Measurements from ENCODE around the gene PGM5.
A peak's percentile ranks its signal among the peaks of the same experiment; 100 is the strongest.
"Not testable (repeated sequence)": the region's sequence is repeated elsewhere in the genome, so short reads cannot be mapped to it uniquely, and the experiment has no call there.

PGM5 gene

DNA sequence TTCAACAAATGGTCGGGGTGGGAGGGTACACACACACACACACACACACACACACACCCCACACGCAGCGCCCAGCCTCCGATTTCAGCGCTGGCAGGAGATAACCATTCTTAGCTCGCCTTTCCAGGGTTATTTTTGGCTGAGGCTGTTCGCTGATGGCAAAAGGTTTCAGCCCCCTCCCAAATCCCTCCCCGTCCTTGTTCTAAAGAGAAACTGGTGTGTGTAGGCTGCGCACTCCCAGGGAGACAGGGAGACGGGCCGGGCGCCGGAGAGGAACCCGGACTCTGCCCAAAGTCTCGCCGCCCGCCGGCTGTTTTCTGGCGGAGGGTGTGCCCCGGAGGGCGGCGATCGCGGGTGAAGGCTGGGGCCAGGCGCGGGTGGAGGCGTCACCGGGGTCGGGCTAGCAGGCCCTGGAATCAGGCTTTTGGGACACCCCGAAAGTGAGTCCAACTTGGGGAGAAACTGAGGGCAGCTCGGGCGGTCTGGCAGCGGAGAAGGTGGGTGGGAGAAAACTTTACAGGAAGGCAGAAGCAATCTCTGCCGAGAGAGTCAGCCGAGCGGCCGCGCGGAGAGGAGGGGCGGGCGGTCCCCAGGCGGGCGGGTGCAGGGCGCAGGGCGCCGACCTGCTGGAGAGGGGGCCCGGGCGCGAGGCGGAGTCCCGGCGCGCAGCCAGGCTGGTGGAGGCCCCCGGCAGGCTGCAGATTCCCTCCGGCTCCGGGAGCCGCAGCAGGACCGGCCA is at the start of gene PGM5:
TSS of gene PGM5 (plus strand) at position 232 of the 739 bp plus-strand sequence. CDS start 517 bp downstream, outside the sequence.
- not testable (repeated sequence) for FAIRE-seq

DNA sequence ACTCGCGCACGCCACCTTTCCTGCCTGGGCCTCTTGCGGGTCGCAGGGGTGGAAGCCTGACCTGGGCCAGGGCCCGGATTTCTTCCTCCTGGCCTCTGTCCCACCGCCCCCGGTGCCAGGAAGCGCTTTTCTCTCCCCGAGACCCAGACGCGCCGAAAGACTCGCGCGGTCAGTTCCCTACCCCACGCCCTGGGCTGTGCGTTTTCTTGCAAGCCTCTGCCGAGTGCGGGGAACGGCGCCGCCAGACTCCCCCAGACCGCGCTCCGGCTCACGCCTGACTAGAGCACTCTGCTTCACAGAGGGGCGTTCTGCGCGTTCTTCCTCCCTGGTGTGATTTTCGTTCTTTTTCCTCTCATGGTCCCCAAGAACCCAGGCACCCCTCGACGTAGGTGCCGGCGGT is 49.3 kb upstream of the PGM5 start:
- FAIRE-seq, result not testable (repeated sequence)

DNA sequence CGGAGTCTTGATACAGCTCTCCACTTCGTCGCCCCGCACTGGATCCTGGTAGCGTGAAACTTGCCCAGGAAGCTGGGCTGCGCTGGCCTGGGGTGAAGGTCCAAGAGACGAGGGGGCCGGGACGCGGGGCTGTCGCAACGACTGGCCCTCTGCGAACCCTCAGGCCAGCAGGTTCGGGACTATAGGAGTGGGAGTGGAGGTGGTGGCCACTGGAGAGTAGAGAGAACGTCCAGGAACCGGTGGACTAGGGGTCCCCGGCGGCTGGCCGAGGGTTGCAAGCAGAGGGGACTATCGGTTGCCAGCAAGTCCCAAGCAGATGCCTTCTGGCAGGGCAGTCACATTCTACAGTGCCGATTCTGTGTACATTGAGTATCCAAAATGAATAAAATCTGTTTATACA is 48.8 kb upstream of the PGM5 start:
- FAIRE-seq, result not testable (repeated sequence)

DNA sequence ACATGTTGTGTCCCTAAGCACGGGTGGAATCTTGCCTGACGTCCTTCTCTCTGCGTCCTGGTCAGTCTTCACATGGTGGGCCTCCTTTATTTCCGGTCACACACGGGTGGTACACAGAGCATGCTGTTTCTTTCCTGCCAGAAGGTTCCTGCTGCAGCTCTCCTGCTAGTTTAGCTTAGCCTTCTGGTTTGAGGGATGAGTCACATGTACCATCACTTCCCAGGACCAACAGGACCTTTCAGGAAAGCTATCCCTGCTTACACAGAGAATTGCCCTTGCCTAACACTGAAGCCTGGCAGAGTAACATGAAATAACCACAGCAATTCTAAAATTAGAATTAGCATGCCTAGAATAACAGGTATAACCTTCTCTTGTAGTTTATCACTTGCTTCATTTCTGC is 45.2 kb upstream of the PGM5 start:
- FAIRE-seq, result not testable (repeated sequence)

DNA sequence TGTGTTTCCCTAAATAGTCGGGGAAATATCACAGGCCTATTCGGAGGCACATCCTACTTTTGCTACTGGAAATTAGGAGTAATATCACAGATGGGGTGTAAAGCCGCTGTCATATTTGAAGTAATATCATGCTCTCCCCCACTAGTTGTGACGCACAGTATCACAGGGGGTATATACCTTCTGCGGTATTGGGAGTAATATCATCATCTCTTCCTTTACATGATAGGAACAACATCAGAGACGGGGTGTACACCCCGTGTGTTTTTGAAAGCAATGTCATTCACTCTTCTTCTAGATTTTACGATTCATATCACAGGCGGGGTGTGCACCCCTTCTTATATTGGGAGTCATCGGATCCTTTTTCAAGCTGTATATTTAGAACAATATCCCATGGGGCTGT is 38.2 kb upstream of the PGM5 start:
- not testable (repeated sequence) for FAIRE-seq

DNA sequence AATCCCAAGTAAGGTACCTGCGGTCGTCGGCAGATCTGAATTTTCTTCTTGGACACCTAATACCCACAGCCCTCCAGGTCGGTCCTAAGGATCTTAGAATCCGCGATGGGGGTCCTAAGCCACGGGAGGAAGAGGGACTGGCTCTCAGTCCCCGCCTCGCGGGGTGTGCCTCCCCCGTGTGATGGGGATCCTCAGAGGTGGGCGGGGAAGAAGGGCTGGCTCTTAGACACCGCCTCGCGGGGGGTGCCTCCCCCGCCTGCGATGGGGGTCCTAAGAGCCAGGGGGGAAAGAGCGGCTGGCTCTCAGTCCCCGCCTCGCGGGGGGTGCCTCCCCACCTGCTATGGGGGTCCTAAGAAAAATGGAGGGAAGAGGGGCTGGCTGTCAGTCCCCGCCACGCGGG is 32.7 kb upstream of the PGM5 start:
- not testable (repeated sequence) for FAIRE-seq

DNA sequence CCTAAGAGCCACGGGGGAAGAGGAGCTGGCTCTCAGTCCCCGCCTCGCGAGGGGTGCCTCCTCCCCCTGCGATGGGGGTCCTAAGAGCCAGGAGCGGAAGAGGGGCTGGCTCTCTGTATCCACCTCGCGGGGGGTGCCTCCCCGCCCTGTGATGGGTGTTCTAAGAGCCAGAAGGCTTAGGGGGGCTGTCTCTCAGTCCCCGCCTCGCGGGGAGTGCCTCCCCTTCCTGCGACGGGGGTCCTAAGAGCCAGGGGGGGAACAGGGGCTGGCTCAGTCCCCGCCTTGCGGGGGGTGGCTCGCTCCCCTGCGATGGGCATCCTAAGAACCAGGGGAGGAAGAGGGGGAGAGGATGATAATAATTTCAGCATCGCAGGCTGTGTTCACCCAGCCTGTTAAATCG is 31.9 kb upstream of the PGM5 start:
- FAIRE-seq, result not testable (repeated sequence)

DNA sequence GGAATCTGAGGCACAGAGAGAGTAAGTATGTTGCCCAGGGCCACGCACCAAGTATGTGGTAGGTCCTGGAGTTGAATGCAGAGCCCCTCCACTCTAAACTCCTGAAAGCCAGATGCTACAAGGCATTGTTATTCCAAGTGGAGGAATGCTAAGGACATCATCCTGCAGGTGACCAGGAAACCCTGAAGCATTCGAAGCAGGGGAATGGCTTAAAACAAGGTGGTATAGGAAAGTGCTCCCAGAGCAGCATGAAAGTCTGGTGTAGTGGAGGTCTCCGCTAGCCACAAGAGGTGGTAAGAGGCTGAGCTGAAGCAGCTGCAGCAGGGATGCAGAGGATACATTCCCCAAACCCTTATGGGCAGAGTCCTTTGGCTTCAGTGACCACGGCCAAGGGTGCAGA is 27.3 kb upstream of the PGM5 start:
- FAIRE-seq, result not testable (repeated sequence)

DNA sequence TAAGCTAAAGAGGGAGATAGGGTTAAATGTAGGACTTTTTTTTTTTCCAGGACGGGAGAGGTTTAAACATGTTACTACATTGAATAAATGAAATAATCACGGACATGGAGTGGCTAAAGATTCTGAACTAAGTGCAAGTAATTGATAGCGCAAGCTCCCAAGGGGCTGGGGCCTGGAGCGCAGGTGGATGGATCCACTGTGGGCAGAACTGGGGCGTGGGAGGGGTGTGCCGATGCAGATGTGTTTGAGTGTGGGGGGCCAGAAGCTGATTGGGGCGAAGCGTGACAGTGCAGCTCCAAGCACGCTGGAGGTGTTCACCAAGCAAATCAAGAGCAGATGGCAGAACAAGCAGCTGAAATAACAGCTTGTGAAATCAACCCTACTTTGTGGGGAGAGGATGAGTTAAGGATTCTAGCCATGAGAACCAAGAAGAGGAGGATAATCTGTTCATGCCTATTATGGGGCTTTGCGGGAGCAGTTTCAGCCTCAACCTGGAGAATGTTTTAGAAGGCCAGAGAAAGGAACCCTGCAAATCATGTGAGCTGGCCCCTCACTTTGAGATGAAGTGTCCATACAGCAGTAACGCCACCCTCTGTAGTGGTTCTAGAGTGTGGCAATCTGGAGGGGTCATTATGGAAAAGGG is 25.8 kb upstream of the PGM5 start:
- not testable (repeated sequence) for FAIRE-seq

DNA sequence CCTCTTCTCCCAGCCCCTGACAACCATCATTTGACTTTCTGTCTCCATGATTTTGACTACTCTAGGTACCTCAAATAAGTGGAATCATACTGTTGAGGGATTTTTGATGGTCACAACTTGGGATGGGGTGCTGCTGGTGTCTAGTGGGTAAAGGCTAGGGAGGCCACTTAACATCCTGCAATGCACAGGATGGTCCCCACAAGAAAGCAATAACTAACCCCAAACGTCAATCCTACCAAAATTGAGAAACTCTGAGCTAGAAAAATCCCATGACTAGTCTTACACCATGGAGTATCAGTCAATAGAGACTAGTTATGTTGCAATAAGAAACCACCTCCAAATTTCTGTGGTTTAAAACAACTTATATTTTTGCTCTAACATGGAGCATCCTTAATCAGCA is 24.3 kb upstream of the PGM5 start:
- not testable (repeated sequence) for FAIRE-seq

DNA sequence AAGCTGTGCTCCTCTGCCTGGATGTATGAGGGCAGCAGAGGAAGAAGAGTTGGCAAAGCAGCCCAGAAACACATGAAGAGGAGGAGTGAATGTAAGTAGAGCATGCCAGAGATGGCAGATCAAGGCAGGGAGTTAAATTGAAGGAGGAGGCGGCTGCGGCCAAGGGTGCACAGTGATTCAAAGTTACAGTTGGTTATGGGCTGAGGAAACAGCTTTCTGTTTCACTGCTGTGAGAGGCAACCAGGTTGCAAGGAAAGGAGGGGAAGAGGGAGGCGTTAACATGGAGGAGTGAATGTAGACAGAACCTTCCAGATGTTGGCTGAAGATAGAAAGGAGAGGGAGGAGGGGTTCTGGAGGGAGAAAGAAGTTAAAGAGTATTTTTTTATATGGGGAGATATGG is 20.5 kb upstream of the PGM5 start:
- FAIRE-seq, result peak; percentile 94

DNA sequence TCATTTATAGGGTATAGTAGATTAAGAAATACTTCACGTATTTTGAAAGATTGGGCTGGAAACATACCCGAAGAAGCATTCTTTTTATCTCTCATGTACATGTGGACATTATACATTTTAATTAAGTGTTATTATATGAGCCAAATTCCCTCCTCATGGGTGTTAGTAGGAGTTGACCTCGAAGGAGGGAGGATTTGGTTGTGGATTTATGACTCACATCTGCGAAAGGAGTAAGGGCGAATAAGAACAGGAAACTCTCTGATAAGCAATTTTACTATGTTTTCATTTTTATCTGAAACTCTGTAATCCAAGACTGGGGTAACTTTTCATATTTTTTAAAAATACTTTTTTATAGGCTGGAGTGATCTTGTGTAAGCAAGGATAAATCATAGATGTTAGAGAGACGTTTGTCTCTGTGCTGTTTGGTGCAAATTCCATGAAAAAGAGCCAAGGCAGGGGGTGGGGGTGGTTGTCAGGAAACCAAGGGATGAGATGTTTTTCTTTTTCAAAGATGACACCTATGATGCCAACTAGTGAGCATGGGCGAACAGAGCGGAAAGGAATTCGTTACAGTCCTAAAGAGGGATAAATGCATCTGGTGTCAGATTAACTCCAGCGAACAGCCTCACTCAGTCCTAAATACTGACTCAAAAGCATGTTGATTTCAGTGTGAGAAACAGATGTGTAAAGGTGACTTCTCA is 19.6 kb upstream of the PGM5 start:
- peak; percentile 92 for FAIRE-seq

DNA sequence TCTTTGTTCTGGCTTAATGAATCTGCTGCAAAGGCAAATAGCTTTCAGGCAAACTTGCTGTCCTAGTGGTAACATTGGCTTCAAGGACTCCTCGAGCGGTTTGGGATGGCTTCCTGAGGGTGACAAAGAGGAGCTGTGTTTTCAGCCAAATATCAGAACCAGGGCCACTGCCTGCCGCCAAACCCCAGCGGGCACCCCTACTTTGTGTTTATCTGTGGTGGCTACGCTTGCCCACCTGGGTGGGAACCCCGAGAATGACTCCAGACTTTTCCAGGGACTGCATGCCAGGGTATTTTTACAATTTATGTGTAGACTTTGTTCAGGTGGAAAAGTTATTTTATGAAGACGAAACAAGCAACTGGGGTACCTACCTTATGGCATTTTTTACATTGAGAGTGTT is 18.4 kb upstream of the PGM5 start:
- FAIRE-seq, result not testable (repeated sequence)

DNA sequence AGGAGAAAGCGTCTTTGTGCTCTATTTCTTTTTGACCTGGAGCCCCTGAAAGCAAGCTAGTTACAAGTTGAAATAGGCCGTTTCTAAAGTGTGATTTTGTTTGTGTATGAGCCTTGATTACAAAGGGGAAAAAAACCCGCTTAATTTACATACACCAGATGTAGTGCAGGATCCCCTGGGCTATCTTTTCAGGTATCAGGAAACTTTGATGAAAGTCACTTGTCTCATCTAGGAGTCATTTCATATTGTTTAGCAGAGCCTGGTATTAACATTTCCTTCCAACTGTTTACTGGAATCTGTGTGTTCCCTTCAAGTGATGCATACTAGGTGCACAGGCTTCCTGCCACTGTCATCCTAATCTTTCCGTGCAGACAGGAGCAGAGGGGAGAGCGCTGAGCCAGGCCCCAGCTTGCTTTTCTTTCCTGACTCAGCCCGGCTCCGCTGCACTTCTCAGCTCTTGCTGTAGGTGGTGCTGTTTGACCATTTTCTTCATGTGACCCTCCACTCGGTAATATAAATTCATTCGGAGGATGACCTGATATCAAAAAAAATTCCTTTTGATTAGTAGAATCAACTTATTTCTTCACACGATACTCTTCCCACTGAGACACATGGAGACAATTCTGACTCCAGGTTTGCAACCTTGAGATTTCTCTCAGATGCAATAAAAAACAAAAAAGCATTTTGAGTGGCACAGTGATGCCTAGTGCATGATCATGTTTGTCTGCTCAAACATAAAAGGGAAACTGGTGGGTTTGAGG is 14.0 kb upstream of the PGM5 start:
- not testable (repeated sequence) for FAIRE-seq

DNA sequence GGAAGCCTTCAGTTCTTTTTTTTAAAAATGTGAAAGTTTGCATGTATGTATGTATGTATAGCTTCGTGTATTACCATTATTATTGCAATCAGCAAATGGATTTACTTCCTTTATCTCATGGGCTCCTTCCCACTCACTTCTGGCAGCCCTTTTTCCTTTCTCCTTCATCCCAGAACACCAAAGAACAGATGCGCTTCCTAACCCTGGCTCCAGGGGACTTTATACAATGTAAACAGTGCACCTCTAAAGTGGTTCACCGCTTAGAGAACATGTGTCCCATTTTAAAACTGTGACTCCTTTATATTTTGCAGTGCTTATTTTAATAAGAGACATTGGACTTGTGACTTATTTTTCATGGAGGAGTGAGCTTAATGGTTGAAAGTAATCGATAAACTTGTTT is 13.2 kb upstream of the PGM5 start:
- not testable (repeated sequence) for FAIRE-seq

DNA sequence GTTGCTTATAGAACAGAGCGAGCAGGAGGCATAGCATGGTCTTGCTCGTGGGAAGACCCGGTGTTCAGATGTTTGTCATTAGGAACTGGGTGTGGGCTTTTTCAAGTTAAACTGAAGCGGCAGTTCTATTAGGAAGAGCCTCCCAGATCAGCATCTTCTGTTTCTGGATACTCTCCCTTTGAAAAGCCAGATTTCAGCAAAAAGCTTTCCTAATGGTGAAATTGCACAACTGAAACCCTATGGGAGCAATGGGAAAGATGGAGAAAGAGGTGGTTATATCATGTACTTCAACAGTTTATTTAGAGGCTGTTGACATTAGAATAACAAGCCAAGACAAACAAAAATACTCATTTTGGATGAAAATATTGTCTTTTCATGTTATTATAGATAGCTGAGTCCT is 12.4 kb upstream of the PGM5 start:
- FAIRE-seq, result not testable (repeated sequence)

DNA sequence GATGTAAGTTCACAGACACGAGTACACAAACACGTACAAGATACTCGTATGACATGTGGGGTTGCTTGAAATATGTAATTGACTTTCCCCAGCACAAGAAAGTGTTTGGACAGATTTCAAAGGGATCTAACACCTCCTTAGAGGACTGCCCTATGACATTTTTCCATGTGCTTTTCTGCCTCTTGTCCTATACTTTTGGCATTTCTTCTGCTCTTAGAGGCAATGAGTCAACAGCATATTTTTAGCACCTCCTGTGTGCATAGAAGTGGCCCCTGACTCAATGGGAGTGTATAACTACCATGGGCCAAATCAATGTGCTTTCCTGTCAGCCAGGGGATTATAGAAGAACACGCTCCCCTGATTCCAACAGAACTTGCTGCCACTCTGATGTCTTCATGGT is 4.7 kb upstream of the PGM5 start:
- not testable (repeated sequence) for FAIRE-seq

DNA sequence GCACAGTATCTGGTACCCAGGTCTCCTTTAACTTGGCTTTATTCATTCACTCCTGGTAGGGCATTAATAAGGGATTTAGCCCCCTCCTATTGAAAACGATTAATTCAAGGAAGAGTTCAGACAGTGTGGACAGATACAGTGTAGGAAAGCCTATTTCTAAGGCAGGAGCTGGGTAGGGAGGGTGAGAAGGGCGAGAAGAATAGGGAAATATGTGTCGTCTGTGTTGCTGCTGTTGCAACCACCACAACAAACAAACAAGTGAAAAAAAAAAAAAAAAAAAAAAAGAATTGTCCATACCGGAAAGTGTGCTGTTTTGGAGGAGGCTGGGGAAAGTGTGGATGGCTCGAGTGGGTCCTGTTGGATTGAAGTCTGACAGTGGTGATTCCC is 425 bp upstream of the PGM5 start:
- not testable (repeated sequence) for FAIRE-seq

DNA sequence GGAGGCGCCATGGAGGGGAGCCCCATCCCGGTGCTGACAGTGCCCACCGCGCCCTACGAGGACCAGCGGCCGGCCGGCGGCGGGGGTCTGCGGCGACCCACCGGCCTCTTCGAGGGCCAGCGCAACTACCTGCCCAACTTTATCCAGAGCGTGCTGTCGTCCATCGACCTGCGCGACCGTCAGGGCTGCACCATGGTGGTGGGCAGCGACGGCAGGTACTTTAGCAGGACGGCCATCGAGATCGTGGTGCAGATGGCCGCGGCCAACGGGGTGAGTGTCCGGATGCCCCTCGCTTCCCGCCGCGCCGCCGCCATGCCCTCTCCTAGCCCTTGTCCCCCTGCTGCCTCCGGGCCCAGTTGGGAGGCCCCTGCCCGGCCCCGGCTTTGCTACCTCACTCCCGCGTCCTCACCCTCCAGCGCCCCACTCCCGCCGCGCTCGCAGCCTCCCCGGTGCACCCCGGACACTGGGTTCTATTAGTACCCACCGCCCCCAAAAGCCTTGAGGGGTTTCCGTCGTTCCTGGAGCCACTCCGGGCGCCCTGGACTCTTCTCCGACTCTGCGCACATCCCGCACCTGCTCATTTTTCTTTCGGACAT is 806 bp downstream of the PGM5 start:
- FAIRE-seq, result not testable (repeated sequence)

DNA sequence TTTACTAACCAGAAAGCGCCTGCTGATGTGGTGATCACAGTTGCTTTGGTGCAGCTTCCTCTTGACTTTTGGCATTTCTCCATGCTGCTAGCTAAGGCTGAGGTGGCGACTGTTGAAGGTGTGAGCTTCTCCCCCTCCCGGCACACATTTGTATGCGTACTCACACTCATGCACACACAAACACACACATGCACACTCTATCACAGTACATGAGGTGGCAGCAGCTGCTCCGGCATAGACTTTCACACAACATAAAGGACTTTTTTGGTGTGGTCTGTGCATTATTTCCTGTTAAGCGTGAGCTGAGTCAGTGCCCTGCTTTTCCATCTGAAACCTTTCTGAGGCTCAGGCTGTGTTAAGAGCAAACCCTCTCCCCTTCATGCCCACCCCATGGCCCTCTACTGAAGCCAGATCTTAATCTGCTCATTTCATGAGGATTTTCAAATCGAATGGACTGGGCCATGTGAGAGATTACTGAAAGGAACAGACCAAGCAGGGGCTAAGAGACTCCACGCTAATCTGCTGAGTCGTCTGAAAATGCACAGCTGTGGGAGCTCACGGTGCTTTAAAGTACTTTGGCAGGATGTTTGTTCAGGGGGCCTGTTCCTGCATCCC is 10.6 kb downstream of the PGM5 start:
- not testable (repeated sequence) for FAIRE-seq

DNA sequence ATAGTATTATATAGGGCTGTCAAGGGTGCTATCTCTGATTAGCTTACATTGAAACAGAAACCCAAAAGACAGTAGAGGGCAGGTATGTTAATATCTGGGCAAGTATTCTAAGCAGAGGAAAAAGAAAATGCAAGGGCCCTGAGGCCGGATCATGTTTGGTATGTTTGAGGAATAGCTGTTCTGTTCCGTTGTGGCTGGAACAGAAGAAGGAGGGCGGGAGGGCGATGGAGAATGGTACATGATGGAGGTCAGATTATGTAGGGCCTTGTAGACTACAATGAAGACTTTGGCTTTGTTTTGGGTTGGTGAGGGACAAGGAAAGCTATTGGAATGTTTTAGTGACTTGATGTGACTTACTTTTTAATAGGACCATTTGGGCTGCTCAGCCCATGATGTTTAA is 19.4 kb downstream of the PGM5 start:
- FAIRE-seq, result not testable (repeated sequence)

DNA sequence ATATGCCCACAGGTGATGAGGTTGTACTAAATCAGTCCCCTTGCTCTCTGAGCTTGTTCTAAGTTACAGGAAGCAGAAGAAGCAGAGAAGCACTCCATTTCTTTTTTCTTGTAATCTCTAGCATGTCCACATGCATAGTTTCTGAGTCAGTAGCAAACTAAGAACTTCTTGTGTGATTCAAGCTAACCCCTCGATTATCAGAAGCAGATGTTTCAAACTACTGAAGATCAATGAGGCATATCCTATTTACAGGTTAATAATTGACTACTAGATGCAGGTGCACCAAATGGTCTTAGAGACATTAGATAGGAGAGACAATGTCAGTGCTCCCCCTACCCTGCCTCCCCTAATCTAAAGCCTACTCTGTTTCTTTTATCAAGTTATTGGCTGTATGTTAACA is 21.3 kb downstream of the PGM5 start:
- not testable (repeated sequence) for FAIRE-seq
